ENCODE results near the gene NPR3.

Gene NPR3

DNA sequence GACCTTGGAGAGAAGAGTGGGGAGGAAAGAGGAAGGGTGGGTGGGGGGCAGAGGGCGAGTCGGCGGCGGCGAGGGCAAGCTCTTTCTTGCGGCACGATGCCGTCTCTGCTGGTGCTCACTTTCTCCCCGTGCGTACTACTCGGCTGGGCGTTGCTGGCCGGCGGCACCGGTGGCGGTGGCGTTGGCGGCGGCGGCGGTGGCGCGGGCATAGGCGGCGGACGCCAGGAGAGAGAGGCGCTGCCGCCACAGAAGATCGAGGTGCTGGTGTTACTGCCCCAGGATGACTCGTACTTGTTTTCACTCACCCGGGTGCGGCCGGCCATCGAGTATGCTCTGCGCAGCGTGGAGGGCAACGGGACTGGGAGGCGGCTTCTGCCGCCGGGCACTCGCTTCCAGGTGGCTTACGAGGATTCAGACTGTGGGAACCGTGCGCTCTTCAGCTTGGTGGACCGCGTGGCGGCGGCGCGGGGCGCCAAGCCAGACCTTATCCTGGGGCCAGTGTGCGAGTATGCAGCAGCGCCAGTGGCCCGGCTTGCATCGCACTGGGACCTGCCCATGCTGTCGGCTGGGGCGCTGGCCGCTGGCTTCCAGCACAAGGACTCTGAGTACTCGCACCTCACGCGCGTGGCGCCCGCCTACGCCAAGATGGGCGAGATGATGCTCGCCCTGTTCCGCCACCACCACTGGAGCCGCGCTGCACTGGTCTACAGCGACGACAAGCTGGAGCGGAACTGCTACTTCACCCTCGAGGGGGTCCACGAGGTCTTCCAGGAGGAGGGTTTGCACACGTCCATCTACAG, 760 bp downstream of the NPR3 start:
- DNase-seq: no peak

DNA sequence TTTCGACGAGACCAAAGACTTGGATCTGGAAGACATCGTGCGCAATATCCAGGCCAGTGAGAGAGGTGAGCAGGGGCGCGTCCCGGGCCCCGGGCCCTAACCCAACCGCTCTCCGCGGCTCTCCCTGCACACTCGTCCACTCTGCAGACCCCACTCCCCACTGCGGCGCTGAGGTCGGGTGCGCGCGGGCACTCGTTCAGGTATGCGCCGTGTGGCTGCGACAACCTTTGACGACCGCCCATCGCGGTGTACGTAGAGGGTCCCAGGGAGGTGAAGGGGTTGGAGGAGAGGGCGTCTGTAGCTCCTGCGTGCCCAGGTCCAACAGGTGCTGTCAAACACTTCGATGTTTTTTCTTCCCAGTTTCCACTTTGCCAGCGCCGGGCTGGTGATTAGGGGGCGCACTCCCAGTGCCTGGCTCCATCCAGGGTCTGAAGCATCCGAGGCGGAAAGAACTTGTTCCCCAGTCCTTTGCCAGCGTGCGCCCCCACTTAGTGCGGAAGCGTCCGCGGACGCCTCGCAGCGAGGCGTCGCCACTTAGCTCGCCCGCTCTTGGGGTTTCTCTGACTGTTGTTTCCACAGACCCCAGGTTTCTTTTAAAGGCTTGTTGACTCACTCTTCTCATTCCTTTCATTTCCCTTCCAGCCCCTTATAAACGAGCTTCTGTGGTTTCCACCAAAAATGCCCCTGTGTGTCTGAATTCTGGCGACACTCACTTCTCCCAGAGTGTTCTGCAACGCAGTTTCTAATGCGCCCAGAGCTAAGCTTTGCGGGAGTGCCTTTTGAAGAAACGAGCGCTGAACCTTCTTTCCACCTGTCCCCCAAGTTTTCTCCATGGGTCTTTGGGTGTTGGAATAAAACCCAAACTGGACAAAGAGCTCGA, 1.6 kb downstream of the NPR3 start:
- DNase-seq: no peak

GRCh38 chr5:32713361-32713769, 2.2 kb downstream of the NPR3 start:
- DNase-seq: no peak

GRCh38 chr5:32713770-32714381, 2.8 kb downstream of the NPR3 start:
- no peak for DNase-seq

DNA sequence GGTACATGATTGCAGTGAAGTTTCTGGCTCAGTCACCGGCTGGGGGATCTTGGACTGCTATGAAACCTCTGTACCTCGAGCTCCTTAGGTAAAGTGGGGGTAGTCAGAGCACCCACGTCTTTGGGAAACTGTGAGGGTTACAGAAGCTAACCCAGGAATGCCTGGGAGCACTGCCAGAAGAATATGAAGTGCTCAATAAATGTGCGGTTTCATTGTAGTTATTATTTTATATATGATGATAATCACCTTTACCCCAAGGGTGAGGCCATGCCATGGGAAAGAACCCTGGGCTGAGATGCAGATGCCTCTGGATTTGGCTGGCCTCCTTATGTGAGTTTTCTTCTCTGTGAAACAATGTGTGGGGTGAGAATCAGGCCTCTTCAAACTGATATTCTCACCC, 3.7 kb downstream of the NPR3 start:
- DNase-seq: no peak

GRCh38 chr5:32720300-32720699, 9.2 kb downstream of the NPR3 start:
- DNase-seq: no peak

GRCh38 chr5:32721626-32722025, 10.5 kb downstream of the NPR3 start:
- no peak for DNase-seq

DNA sequence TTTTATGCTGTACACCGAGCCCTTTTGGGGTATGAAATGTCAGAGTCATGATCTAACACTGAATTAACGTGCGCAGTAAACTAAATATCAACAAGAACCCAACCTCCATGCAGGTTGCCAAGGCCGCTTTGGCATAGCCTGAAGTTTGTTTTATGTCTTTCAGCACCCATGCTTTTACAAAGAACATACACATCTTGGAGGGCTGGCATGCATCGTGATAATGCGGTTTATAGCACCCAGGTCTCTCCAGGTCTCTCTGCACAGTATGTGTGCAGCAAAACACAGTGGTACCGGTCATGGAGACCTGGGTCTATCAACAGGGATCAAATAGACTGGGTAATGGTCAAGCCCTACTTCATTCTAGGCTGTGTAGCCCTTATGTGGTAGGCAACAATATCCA, 11.8 kb downstream of the NPR3 start:
- DNase-seq: no peak

DNA sequence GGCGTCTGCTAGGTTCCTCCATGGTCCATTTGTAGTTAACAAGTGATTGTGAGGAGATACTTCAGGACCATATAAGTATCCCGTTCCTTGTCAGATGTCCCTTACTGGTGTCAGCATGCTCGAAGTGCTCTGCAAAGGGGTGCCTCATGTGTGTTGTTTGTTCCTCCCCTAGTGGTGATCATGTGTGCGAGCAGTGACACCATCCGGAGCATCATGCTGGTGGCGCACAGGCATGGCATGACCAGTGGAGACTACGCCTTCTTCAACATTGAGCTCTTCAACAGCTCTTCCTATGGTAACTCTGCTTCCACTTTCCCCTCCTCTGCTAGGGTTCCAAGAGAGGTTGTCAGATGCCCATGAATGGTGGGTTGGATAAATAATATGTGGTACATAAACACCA, 13.4 kb downstream of the NPR3 start:
- no peak for DNase-seq

- DNase-seq: no peak
These were observed 15.0 kb downstream of the NPR3 start for GRCh38 chr5:32726086-32726557.

- DNase-seq: no peak
These were observed 18.5 kb downstream of the NPR3 start for GRCh38 chr5:32729651-32730050.

DNA sequence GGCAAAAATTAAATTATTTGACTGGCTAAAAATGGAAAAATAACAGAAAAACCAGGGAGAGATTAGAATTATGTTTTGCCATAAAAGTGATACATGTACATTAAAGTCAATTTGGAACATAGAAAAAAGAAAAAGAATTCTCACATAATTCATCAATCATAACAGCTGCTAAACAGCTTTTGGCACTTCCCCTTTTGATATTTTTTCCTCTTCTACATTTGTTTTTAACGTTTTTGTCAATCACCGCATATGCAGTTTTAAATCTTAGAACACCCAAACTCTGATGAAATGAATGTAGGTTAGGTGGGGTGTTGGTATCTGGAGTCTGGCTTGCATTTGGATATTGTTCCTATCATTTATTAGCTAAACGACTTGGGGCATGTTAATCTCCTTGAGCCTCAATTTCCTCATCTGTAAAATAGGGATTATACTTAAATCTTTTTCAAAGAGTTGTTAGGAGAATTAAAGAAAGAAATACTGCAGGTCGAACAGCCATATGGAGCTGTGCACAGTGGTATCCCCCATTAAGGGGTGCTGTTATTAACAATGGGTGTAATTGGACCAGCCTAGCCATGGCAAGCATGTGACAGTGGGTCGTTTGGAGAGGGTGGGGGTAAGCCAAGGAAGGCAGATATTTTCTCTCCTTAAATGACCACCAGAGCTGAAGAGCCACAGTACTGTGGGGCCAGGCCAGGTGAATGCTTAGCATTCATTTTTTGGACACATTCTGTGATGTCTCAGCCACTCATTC, 22.6 kb downstream of the NPR3 start:
- DNase-seq: no peak

DNA sequence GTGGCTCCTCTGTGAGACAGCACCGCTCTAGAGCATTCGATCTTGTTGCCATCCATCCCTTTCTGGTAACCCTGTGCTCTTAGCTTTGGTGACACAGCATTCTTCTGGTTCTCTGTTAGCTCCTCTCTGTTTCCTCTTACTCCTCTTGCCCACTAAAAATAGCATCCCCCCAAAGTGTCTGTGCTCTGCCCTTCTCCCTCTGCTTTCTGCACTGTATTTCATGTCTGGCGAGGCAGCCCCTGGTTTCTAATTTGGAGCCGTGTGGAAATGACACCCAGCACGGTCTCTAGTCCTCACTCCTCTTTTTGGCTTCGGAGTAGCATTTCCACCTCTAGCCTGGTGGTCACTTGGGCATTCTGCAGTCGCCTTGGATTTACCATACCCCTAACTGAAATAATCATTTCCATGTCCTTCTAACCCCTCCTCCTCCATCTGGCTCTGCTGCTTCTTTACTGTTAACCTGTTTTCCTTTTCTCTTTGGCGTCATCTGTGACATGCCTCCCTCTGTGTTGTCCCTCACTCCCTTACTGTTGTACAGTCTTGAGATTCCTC, 23.8 kb downstream of the NPR3 start:
- no peak for DNase-seq

- DNase-seq: no peak
These were observed 24.4 kb downstream of the NPR3 start for GRCh38 chr5:32735512-32735911.

DNA sequence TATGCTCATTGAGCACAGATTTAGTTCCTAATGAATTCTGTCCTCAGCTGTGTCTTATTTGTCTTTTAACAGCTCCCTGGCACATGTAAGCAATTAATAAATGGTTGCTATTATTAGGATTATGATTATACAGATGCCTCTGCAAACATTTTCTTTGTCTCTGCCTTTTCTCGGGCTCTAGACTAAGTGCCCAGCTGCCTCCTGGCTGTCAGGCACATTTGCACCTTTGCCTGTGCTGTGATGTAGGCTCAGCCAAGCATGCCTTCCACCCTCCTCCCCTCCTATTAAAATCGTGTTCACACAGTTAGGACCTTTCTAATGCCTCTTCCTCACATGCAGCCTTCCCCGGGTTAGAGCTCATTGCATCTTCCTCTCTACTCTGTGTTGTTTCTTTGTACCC, 25.7 kb downstream of the NPR3 start:
- DNase-seq: no peak

GRCh38 chr5:32740651-32741050, 29.5 kb downstream of the NPR3 start:
- no peak for DNase-seq

DNA sequence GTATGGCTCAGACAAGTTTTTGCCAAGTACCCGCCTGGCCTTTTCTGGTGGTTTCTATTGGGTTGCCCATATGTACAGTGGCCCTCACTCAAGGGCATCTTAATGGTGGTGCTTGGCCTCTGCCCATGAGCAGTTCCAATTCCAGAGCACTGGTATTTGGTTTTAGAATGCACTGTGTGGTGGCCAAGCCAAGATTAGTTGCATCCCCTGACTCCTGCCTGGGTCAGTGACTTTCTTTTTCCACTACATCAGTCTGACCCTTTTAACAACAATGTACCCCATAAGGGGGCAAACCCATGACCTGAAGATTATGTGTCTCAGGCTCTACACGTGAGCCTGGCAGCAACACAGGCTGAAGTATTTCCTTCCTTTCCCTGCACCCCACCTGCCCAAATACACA, 34.2 kb downstream of the NPR3 start:
- no peak for DNase-seq

DNA sequence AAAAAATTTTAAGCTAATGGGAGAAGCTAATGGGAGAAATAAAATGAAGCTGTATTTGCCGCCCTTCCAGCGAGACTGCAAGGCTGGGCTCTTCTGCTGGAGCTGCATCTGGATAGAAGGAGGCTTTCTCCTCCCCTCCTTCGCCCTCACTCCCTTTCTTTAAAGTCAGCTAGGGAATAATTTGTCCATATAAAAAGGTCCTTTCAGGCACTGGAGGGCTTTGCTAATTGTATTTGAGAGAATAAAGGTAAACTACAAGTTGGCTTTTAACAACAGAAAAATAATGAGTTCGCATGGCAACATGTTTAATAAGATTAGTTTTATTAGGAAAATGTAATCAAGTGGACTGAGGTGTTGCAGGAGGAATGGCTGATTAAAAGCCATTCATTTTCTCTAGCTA, 41.3 kb downstream of the NPR3 start:
- no peak for DNase-seq

DNA sequence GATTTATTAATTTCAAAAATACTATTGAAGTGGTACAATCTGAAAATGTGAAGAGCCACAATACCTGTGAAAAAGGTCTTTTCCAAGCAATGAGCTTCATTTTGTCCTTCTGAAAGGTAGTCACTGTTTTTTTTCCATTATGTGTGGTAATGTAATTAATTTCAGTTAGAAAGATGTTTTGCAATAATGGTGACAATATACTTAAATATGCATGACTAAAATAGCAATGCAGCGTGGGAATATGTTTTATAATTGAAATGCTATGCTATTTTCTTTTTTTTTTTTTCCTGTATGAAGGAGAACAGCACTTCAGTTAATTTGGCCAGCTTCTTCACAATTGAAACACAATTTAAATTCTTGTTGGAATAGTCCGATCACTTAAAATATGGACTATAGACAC, 41.9 kb downstream of the NPR3 start:
- no peak for DNase-seq

- DNase-seq: no peak
These were observed 42.6 kb downstream of the NPR3 start for GRCh38 chr5:32753765-32754164.

GRCh38 chr5:32754284-32754683, 43.2 kb downstream of the NPR3 start:
- DNase-seq: no peak
